GM23338 (cell line): ENCODE measurements around the gene NCDN. TPM values are rescaled to one million over a fixed set of nuclear protein-coding genes. Genes with fewer than 3 reads are reported as not detected.
A peak's percentile ranks its signal among the peaks of the same experiment; 100 is the strongest.

ENCODE experiments used
- ATAC-seq: fragments of 200-7000 bp; cut with Tn5 transposase; 3 replicates; pipeline ENCODE4 v1.9.1; 2020
- DNase-seq: peaks from one replicate; pipeline ENCODE4 v3.0.0-alpha.2; 2015; ENCODE audit warnings: low spot score
- H2AFZ ChIP-seq: fragments of 200-600 bp; sonication (generic); 2 replicates; pipeline ENCODE4 v1.8.0; 2016; ENCODE audit warnings: antibody characterized with exemption, mild to moderate bottlenecking, moderate library complexity
- H3F3A ChIP-seq: fragments of 200-600 bp; sonication (generic); replicated peaks from 2 replicates; pipeline ENCODE4 v1.8.0; 2017; ENCODE audit warnings: antibody characterized with exemption, mixed run types, low read depth
- H3K27ac ChIP-seq: fragments of 200-600 bp; sonication (generic); 2 replicates; pipeline ENCODE4 v1.6.1; 2016; ENCODE audit warnings: low read depth
- H3K27me3 ChIP-seq: fragments of 200-600 bp; sonication (generic); 2 replicates; pipeline ENCODE4 v1.8.0; 2016; ENCODE audit warnings: mild to moderate bottlenecking, mixed run types, moderate library complexity; ENCODE audit not compliant: insufficient read depth
- H3K36me3 ChIP-seq: fragments of 200-600 bp; sonication (generic); 2 replicates; pipeline ENCODE4 v1.8.0; 2016; ENCODE audit warnings: mild to moderate bottlenecking; ENCODE audit not compliant: insufficient read depth
- H3K4me1 ChIP-seq: fragments of 200-600 bp; sonication (generic); 2 replicates; pipeline ENCODE4 v1.8.0; 2016; ENCODE audit warnings: mild to moderate bottlenecking, moderate library complexity; ENCODE audit not compliant: insufficient read depth
- H3K4me2 ChIP-seq: fragments of 200-600 bp; sonication (generic); 2 replicates; pipeline ENCODE4 v1.7.1; 2017; ENCODE audit warnings: mixed run types
- H3K4me3 ChIP-seq: fragments of 200-600 bp; sonication (generic); 2 replicates; pipeline ENCODE4 v1.6.1; 2016; ENCODE audit warnings: mixed run types
- H3K79me2 ChIP-seq: fragments of 200-600 bp; sonication (generic); replicated peaks from 2 replicates; pipeline ENCODE4 v1.8.0; 2017; ENCODE audit warnings: mild to moderate bottlenecking; ENCODE audit not compliant: insufficient read depth
- H3K9me2 ChIP-seq: fragments of 200-600 bp; sonication (generic); 2 replicates; pipeline ENCODE4 v1.8.0; 2017; ENCODE audit not compliant: insufficient read depth
- H4K20me1 ChIP-seq: fragments of 200-600 bp; sonication (generic); replicated peaks from 2 replicates; pipeline ENCODE4 v1.8.0; 2017; ENCODE audit warnings: mild to moderate bottlenecking; ENCODE audit not compliant: insufficient read depth
- H3K27ac Mint-ChIP-seq: 2 replicates; pipeline ENCODE4 v1.8.0; 2020; ENCODE audit warnings: inconsistent platforms, mild to moderate bottlenecking, moderate library complexity, mixed read lengths
- H3K27me3 Mint-ChIP-seq: 3 replicates; pipeline ENCODE4 v1.8.0; 2022; ENCODE audit warnings: low read depth, mild to moderate bottlenecking, moderate library complexity, mixed read lengths, inconsistent platforms; ENCODE audit not compliant: insufficient read depth, poor library complexity
- H3K36me3 Mint-ChIP-seq: 3 replicates; pipeline ENCODE4 v1.8.0; 2021; ENCODE audit warnings: low read depth, mild to moderate bottlenecking, inconsistent platforms, moderate library complexity, mixed read lengths
- H3K4me1 Mint-ChIP-seq: 3 replicates; pipeline ENCODE4 v1.8.0; 2020; ENCODE audit warnings: mild to moderate bottlenecking, inconsistent platforms, mixed read lengths
- H3K4me3 Mint-ChIP-seq: 3 replicates; pipeline ENCODE4 v1.8.0; 2021; ENCODE audit warnings: moderate library complexity, mild to moderate bottlenecking, inconsistent platforms, mixed read lengths
- H3K9me3 Mint-ChIP-seq: 3 replicates; pipeline ENCODE4 v1.8.0; 2020; ENCODE audit warnings: moderate library complexity, mild to moderate bottlenecking, inconsistent platforms, mixed read lengths
- CTCF ChIP-seq, 2 experiments: fragments of 200-600 bp in 1 of 2; sonication (generic) in 1 of 2; conservative IDR thresholded peaks; 2 replicates each; pipeline versions ENCODE4 v1.5.1 to v1.6.1; 2016 to 2017; ENCODE audit warnings: antibody characterized with exemption in 2 of 2, low read depth in 2 of 2, mild to moderate bottlenecking in 2 of 2, moderate library complexity in 1 of 2
- ETS1 ChIP-seq: IDR thresholded peaks from 2 replicates; pipeline ENCODE4 v1.6.1; 2016; ENCODE audit warnings: antibody characterized with exemption
- JUNB ChIP-seq: IDR thresholded peaks from one replicate; pipeline ENCODE4 v1.6.1; 2016; ENCODE audit warnings: antibody characterized with exemption; ENCODE audit not compliant: unreplicated experiment
- STAT1 ChIP-seq: IDR thresholded peaks from one replicate; pipeline ENCODE4 v1.6.1; 2016; ENCODE audit warnings: antibody characterized with exemption; ENCODE audit not compliant: unreplicated experiment
- ZNF114 ChIP-seq: fragments of 250-450 bp; sonication (Bioruptor Pico); IDR thresholded peaks from 2 replicates; pipeline ENCODE4 v1.5.0; 2020; ENCODE audit warnings: mild to moderate bottlenecking, moderate library complexity
- ZNF331 ChIP-seq: fragments of 250-450 bp; sonication (Bioruptor Pico); IDR thresholded peaks from 2 replicates; pipeline ENCODE4 v1.5.0; 2020; ENCODE audit warnings: low read depth, mild to moderate bottlenecking, moderate library complexity
- polyA plus RNA-seq: library from polyadenylated mRNA; unstranded; fragments of >200 nt; fragmentation: Nextera tagmentation; extraction: Ambion mirVana; gene quantifications from 2 replicates; pipeline ENCODE4 v1.2.1, GENCODE V29; 2016
- total RNA-seq: library from RNA; depleted of rRNA; stranded (reverse); fragments of >200 nt; shearing (Covaris generic); gene quantifications from 2 replicates; pipeline ENCODE4 v1.2.3, GENCODE V29; 2014
- TF ChIP-seq, protein P1 (sequence below): IDR thresholded peaks from one replicate; pipeline ENCODE4 v1.6.1; 2018; ENCODE audit warnings: antibody characterized with exemption; ENCODE audit not compliant: unreplicated experiment

Gene NCDN
- total and polyA plus RNA-seq, 2 experiments from 2014 or later, result 13.2 to 44.2 TPM

DNA sequence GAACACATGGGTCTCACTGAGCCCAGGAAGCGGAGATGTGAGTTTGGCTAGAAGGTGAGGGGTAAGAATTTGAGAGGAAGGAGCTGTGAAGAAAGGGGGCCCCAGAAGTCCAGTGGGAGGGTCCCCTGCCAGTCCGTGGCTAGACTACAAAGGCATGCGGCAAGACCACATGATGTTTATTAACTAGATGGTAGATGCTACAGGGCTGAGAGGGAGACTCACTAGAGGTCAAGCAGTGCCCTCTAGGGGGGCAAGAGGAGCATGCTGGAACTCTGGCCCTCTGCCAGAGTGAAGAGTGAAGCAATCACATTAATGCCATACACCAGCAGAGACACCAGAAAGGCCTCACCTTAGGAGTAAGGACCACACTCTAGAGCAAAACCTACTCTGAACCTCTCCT is 12.6 kb upstream of the NCDN start:
- Histone ChIP-seq H3K4me1 (peaks cover 9% of the 10 kb centered on the region; the same call in 1 of the 2 replicates), H3K27ac (no peak overlapping the region), H4K20me1 (peaks cover 17% of the 10 kb centered on the region), H3K79me2 (peaks cover 93% of the 10 kb centered on the region), H3K36me3 (no peaks in the 10 kb centered on the region; the same call in 1 of the 2 replicates), H3K4me3 (no peak overlapping the region), H3K4me2 (no peak overlapping the region), H2AFZ (no peak overlapping the region), H3K27me3 (no peaks in the 10 kb centered on the region), H3F3A (0 out of 2 replicates have a peak, but pooled peaks cover 4% of the 10 kb centered on the region), H3K9me2 (no peaks in the 10 kb centered on the region)
- Mint-ChIP-seq H3K4me3 (no peak overlapping the region), H3K36me3 (peaks cover 49% of the 10 kb centered on the region), H3K4me1 (peaks cover 20% of the 10 kb centered on the region), H3K27me3 (no peaks in the 10 kb centered on the region), H3K9me3 (no peaks in the 10 kb centered on the region), H3K27ac (peak overlapping the region; percentile 50)
- DNase-seq (peak; percentile 86), ATAC-seq (peak; percentile 99)
- TF ChIP-seq CTCF (conservative IDR thresholded peaks at IDR 0.05; ENCODE audit: low read depth in 2 of 2) (peak; percentile 77 to 92), JUNB (no peak), ZNF114 (CRISPR knock-in tag) (no peak)

- H3K36me3 Mint-ChIP-seq, result peaks cover 50% of the 10 kb centered on the region
- H3K9me3 Mint-ChIP-seq, result no peaks in the 10 kb centered on the region
- peaks cover 14% of the 10 kb centered on the region for H3K4me1 Mint-ChIP-seq
- H2AFZ ChIP-seq, result no peak overlapping the region
- H3K27me3 Mint-ChIP-seq, result no peaks in the 10 kb centered on the region
- H3K9me2 ChIP-seq, result no peaks in the 10 kb centered on the region
- H3K27ac Mint-ChIP-seq, result no peak overlapping the region
- H3K4me1 ChIP-seq, result 0 out of 2 replicates have a peak, but pooled peaks cover 4% of the 10 kb centered on the region
- TF ChIP-seq STAT1 (no peak), ZNF331 (no peak), ETS1 (no peak)
- TF ChIP-seq, protein P1, sequence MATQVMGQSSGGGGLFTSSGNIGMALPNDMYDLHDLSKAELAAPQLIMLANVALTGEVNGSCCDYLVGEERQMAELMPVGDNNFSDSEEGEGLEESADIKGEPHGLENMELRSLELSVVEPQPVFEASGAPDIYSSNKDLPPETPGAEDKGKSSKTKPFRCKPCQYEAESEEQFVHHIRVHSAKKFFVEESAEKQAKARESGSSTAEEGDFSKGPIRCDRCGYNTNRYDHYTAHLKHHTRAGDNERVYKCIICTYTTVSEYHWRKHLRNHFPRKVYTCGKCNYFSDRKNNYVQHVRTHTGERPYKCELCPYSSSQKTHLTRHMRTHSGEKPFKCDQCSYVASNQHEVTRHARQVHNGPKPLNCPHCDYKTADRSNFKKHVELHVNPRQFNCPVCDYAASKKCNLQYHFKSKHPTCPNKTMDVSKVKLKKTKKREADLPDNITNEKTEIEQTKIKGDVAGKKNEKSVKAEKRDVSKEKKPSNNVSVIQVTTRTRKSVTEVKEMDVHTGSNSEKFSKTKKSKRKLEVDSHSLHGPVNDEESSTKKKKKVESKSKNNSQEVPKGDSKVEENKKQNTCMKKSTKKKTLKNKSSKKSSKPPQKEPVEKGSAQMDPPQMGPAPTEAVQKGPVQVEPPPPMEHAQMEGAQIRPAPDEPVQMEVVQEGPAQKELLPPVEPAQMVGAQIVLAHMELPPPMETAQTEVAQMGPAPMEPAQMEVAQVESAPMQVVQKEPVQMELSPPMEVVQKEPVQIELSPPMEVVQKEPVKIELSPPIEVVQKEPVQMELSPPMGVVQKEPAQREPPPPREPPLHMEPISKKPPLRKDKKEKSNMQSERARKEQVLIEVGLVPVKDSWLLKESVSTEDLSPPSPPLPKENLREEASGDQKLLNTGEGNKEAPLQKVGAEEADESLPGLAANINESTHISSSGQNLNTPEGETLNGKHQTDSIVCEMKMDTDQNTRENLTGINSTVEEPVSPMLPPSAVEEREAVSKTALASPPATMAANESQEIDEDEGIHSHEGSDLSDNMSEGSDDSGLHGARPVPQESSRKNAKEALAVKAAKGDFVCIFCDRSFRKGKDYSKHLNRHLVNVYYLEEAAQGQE, result no peak
- H4K20me1 ChIP-seq, result peaks cover 17% of the 10 kb centered on the region
- H3K36me3 ChIP-seq, result peaks cover 2% of the 10 kb centered on the region; the same call in 1 of the 2 replicates
- ATAC-seq, result no peak
- H3F3A ChIP-seq, result 0 out of 2 replicates have a peak, but pooled peaks cover 4% of the 10 kb centered on the region
- H3K27ac ChIP-seq, result no peak overlapping the region
- peaks cover 93% of the 10 kb centered on the region for H3K79me2 ChIP-seq
- no peak overlapping the region for H3K4me3 ChIP-seq
- no peak overlapping the region for H3K4me2 ChIP-seq
- no peak for DNase-seq
- no peak overlapping the region for H3K4me3 Mint-ChIP-seq
- no peaks in the 10 kb centered on the region for H3K27me3 ChIP-seq
Observed at GRCh38 chr1:35546614-35547013, 11.0 kb upstream of the NCDN start.
